HG03095 (cell line): Measurements from ENCODE around the gene RAPGEF5.

ENCODE experiments used
- ATAC-seq: cut with Tn5 transposase; IDR thresholded peaks from one replicate; pipeline ENCODE4 v1.9.1; 2021; ENCODE audit warnings: moderate library complexity; ENCODE audit not compliant: unreplicated experiment

RAPGEF5 gene

GRCh38 chr7:22269963-22270362, 87.0 kb downstream of the RAPGEF5 start:
- ATAC-seq, result no peak

DNA sequence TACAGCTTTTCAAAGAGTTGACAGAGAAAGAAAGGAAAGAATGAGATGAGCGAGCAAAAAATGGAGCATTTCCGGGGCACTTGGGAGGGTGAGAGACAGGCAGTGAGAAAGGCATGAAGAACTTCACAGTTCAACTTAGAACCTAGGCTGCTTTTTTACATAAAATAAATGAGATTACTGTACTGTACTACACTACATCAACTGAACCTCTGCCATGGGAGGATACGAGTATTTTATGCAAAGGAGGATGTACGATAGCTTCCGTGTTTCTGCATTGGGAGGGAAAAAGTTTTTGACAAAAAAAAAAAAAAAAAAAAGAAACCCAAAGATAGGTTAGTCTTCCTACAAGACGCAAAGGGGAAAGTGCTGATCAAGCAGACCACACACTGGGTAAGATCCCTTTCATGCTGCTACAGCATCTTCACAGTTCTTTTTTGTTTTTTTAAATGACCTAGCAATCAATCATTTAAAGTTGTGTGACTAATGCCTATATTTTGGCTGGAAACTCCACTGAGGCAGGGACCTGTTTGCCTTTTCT, 88.0 kb downstream of the RAPGEF5 start:
- ATAC-seq, result no peak

- no peak for ATAC-seq
These were observed 88.9 kb downstream of the RAPGEF5 start for GRCh38 chr7:22267930-22268615.

GRCh38 chr7:22262538-22262937, 94.4 kb downstream of the RAPGEF5 start:
- ATAC-seq, result no peak

GRCh38 chr7:22256541-22257096, 100.3 kb downstream of the RAPGEF5 start:
- ATAC-seq, result no peak

DNA sequence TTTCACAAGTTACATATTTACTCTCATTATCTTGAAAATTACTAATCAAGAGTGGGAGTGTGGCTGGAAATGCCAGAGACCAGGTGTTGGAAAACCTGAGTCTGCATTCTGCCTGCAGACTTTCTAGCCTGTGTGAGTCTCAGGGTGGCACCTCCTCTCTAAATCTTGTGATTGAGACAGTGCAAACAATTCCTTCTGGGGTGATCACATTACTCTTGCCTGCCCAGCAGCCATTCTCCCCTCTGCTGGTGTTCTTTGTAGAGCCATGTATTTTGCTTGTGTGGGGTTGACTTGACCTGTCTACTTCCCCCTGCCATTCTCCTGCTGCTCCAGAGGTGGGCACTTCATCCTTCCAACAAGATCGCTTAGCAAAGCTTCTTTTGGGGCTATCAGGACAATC, 101.1 kb downstream of the RAPGEF5 start:
- no peak for ATAC-seq

- no peak for ATAC-seq
These were observed 101.6 kb downstream of the RAPGEF5 start for GRCh38 chr7:22255342-22255741.

DNA sequence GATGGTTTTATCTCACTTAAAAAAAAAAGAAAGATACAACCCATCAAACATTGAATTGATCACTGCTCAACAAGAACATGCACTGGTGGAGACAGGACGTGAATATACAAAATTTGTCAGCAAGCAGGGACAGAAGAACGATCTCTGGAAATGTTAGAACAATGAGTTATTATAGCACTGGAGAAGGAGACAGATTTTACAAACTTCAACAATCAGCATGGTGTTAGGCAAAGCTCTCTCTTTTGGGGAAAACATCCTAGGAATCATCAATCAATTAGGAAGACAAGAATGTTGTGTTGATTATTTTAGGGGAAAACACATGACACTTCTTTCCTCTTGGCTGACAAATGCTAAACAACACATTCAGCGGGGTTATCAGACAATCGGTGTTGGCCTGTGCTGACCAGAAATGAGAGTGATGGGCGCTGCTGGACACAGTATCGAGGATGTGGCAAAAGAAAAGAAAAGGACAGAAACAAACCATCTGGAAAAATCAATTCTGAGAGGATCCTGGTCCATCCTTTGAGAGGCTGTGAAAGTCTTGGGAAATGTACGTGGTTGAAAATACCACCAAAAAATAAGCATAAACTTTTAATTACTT, 103.9 kb downstream of the RAPGEF5 start:
- ATAC-seq, result no peak

DNA sequence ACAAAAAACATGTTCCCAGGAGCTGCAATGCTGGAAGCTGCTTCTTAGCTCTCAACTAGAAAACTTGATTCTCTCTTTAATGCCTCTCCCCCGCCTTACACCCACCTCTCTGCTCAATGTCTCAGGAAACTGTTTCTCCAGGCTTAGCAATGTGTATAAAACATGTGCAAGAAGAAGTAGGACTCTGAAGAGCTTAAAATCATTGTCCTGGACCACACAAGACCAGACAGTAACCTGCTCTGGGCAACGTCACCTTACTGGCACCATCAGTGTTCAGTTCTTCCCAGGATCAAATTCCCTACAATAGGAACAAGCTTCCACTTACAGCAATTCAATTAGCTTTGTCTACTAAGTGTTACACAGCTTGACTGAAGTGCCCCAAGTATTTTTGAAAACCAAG, 104.9 kb downstream of the RAPGEF5 start:
- no peak for ATAC-seq

DNA sequence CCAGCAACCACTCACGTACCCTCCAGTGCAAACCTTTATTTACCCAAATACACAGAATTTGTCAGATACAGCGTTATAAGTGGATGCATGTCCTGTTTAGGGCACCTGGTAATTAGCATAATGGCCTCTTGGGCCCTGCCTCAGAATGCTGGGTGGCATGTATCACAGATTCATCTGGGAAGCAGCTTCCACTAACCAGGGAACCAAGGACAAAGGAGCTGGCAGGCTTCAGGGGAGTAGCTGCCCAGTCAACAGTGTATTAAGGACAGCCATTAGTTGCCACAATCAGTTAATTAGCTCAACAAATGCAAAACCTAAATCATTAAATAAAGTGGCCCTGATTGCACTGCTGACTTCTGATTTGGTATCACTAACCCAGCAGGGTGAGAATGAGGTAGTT, 105.7 kb downstream of the RAPGEF5 start:
- ATAC-seq, result no peak

GRCh38 chr7:22250390-22250789, 106.6 kb downstream of the RAPGEF5 start:
- ATAC-seq, result no peak

DNA sequence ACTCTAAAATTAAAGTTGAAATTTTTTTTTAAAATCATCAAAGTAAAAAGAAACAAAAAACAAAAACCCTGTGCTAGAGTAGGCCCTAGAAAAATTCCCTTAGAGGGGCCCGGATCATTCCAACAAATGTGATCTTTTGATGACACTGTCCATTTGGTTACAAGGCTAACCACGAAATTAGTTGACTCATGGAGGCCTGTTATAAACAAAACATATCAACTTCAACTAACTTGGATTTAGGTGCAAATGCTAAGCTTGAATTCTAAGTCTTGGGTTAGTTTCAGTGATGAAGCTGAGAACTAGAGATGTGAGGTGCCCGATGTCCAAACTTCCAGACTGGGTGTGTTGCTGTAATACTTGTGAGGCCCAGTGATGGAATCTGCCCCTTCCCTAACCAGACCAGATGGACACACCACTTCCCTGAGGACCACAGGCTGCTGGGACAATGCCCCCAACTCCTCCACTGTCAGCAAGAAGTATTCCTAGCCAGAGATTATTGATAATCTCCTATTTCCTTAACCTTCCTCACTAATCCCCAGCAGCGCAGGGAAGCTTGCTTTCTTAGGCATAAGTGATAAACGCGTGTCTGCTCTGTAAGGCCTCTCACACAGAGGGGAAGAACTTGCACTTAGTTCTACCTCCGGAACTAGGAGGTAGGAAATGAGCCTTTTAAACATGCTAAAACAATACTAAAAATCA, 108.7 kb downstream of the RAPGEF5 start:
- ATAC-seq, result no peak

GRCh38 chr7:22241805-22242390, 115.1 kb downstream of the RAPGEF5 start:
- ATAC-seq, result no peak

- ATAC-seq, result no peak
These were observed 115.9 kb downstream of the RAPGEF5 start for GRCh38 chr7:22240904-22241571.

GRCh38 chr7:22238354-22239311, 118.3 kb downstream of the RAPGEF5 start:
- ATAC-seq, result no peak

DNA sequence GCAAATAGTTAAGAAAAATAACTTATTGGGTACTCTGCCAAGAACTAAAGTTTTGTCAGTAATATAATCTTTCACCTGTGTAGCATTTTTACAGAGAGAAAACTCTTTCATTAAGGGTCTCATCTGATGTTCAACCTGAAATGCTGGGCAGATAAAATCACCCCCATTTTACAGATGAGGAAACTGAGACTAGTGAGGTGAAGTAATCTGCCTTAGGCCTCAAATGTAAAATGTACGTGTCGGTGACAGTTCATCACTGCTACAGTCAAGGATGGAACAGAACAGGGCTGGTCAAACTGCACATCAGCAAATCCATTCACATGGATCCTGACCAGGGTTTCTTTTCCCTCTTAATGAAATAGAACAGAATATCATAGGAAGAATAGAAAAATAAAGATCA, 121.8 kb downstream of the RAPGEF5 start:
- no peak for ATAC-seq

- ATAC-seq, result no peak
These were observed 122.7 kb downstream of the RAPGEF5 start for GRCh38 chr7:22234227-22234626.

DNA sequence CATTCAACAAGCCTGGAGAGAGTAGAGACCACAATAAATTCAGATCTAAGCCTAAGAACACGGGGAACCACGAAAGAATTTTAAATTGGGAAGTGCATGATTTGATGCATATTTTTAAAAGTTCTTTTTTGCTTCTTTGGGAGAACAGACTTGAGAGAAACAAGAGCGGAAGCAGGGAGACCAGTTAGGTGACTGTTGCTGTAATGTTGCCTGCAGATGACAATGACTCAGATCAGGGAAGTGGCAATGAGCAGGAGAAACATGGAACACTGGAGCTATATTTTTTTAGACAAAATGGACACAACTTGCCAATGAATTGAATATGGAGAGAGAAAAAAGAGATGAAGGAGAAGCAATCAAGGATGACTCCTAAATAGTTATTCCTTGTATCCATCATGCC, 125.1 kb downstream of the RAPGEF5 start:
- no peak for ATAC-seq

- no peak for ATAC-seq
These were observed 125.8 kb downstream of the RAPGEF5 start for GRCh38 chr7:22231141-22231540.

GRCh38 chr7:22230238-22230637, 126.7 kb downstream of the RAPGEF5 start:
- ATAC-seq, result no peak
